IMR-90 (cell line): ENCODE results near the gene PRR22. TPM values are rescaled to one million over a fixed set of nuclear protein-coding genes. Genes with fewer than 3 reads are reported as not detected.

Experiments used
- ATAC-seq: fragments of 200-7000 bp; cut with Tn5 transposase; 2 replicates; pipeline ENCODE4 v1.9.1; 2020; ENCODE audit warnings: low read depth, mild to moderate bottlenecking, moderate library complexity
- BruUV-seq: library from RNA; stranded (reverse); fragments of 400-500 nt; replicated peaks from 2 replicates; lab custom pipeline; 2021; lab: Mats Ljungman, UMichigan
- CTCF ChIA-PET: fragments of 300-600 bp; formaldehyde crosslinking; extraction: SDS; loops from one replicate; lab custom pipeline; 2021; ENCODE audit warnings: antibody characterized with exemption; lab: Yijun Ruan, JAX
- POLR2A ChIA-PET: fragments of 300-600 bp; sonication (Branson Sonifier 250); formaldehyde crosslinking; loops from one replicate; lab custom pipeline; 2022; ENCODE audit warnings: antibody characterized with exemption; ENCODE audit not compliant: unreplicated experiment; lab: Charles Lee
- DNase-seq: peaks from one replicate; pipeline ENCODE4 v3.0.0; 2013
- H2AFZ ChIP-seq: replicated peaks from 2 replicates; pipeline ENCODE3; 2013; ENCODE audit warnings: low read length, mild to moderate bottlenecking; ENCODE audit not compliant: poor library complexity
- H2AK5ac ChIP-seq: 2 replicates; pipeline ENCODE4 v1.6.1; 2013; ENCODE audit warnings: low read depth, low read length, inconsistent platforms
- H2AK9ac ChIP-seq: replicated peaks from 2 replicates; pipeline ENCODE3; 2013; ENCODE audit warnings: mild to moderate bottlenecking, low read depth, low read length, moderate library complexity; ENCODE audit not compliant: poor library complexity
- H2BK120ac ChIP-seq: 2 replicates; pipeline ENCODE4 v1.6.1; 2013; ENCODE audit warnings: low read depth, low read length, inconsistent platforms
- H2BK15ac ChIP-seq: 3 replicates; pipeline ENCODE4 v1.6.1; 2013; ENCODE audit warnings: low read depth, low read length, inconsistent platforms
- H2BK20ac ChIP-seq: 2 replicates; pipeline ENCODE4 v1.6.1; 2013; ENCODE audit warnings: low read depth, mild to moderate bottlenecking, inconsistent platforms, low read length, moderate library complexity
- H2BK5ac ChIP-seq: 2 replicates; pipeline ENCODE4 v1.6.1; 2013; ENCODE audit warnings: mild to moderate bottlenecking, low read depth, low read length, inconsistent platforms; ENCODE audit not compliant: poor library complexity, severe bottlenecking
- H3K14ac ChIP-seq: replicated peaks from 2 replicates; pipeline ENCODE4 v1.6.1; 2013; ENCODE audit warnings: low read depth, low read length, inconsistent platforms
- H3K18ac ChIP-seq: 2 replicates; pipeline ENCODE4 v1.6.1; 2013; ENCODE audit warnings: low read depth, low read length, control low read depth
- H3K23ac ChIP-seq: 2 replicates; pipeline ENCODE4 v1.6.1; 2013; ENCODE audit warnings: low read depth, low read length, inconsistent platforms
- H3K27ac ChIP-seq: 2 replicates; pipeline ENCODE4 v1.5.1; 2013; ENCODE audit warnings: mild to moderate bottlenecking, control low read depth, low read length; ENCODE audit not compliant: insufficient read depth
- H3K27me3 ChIP-seq: 2 replicates; pipeline ENCODE4 v1.6.1; 2013; ENCODE audit warnings: low read length; ENCODE audit not compliant: control insufficient read depth, insufficient read depth
- H3K36me3 ChIP-seq: 2 replicates; pipeline ENCODE4 v1.6.1; 2013; ENCODE audit warnings: low read length, mixed read lengths; ENCODE audit not compliant: control insufficient read depth, insufficient read depth
- H3K4ac ChIP-seq: 2 replicates; pipeline ENCODE4 v1.6.1; 2013; ENCODE audit warnings: low read depth, low read length, inconsistent platforms
- H3K4me1 ChIP-seq: 2 replicates; pipeline ENCODE4 v1.6.1; 2013; ENCODE audit warnings: low read length, mixed read lengths; ENCODE audit not compliant: control insufficient read depth, insufficient read depth
- H3K4me2 ChIP-seq: 2 replicates; pipeline ENCODE4 v1.6.1; 2013; ENCODE audit warnings: low read depth, mild to moderate bottlenecking, control low read depth, low read length, moderate library complexity
- H3K4me3 ChIP-seq: 2 replicates; pipeline ENCODE4 v1.5.1; 2013; ENCODE audit warnings: low read depth, mild to moderate bottlenecking, control low read depth, low read length, moderate library complexity; ENCODE audit not compliant: insufficient read depth
- H3K56ac ChIP-seq: 2 replicates; pipeline ENCODE4 v1.6.1; 2013; ENCODE audit warnings: low read length, inconsistent platforms; ENCODE audit not compliant: insufficient read depth; ENCODE audit errors: extremely low read depth
- H3K79me1 ChIP-seq, 2 experiments: 2 replicates each; pipeline ENCODE4 v1.6.1; 2013; ENCODE audit warnings: low read length in 2 of 2, inconsistent platforms in 1 of 2, low read depth in 1 of 2
- H3K9ac ChIP-seq: 2 replicates; pipeline ENCODE4 v1.6.1; 2013; ENCODE audit warnings: low read depth, low read length, control low read depth
- H3K9me1 ChIP-seq: 2 replicates; pipeline ENCODE4 v1.6.1; 2013; ENCODE audit warnings: low read length, inconsistent platforms; ENCODE audit not compliant: insufficient read depth
- H3K9me3 ChIP-seq: 2 replicates; pipeline ENCODE4 v1.6.1; 2013; ENCODE audit warnings: low read length; ENCODE audit not compliant: control insufficient read depth, insufficient read depth
- H4K20me1 ChIP-seq: 2 replicates; pipeline ENCODE4 v1.6.1; 2013; ENCODE audit warnings: low read length, inconsistent platforms; ENCODE audit not compliant: insufficient read depth
- H4K5ac ChIP-seq: 2 replicates; pipeline ENCODE4 v1.6.1; 2013; ENCODE audit warnings: mild to moderate bottlenecking, low read depth, low read length, control low read depth
- H4K8ac ChIP-seq, 2 experiments: 2 replicates each; pipeline ENCODE4 v1.6.1; 2013; ENCODE audit warnings: low read depth in 2 of 2, low read length in 2 of 2, control low read depth in 1 of 2, inconsistent platforms in 1 of 2
- H4K91ac ChIP-seq: 2 replicates; pipeline ENCODE4 v1.6.1; 2013; ENCODE audit warnings: low read depth, low read length, inconsistent platforms; ENCODE audit not compliant: insufficient read depth
- BHLHE40 ChIP-seq: fragments of 150-350 bp; IDR thresholded peaks from 2 replicates; pipeline ENCODE4 v1.6.1; 2016; ENCODE audit warnings: mild to moderate bottlenecking, low read depth, low read length
- CEBPB ChIP-seq: IDR thresholded peaks from 2 replicates; pipeline ENCODE4 v1.6.1; 2012; ENCODE audit warnings: low read depth, low read length, improper control_type of control experiment
- CHD1 ChIP-seq: IDR thresholded peaks from 2 replicates; pipeline ENCODE4 v1.6.1; 2012; ENCODE audit warnings: low read depth, low read length, improper control_type of control experiment
- FOS ChIP-seq: fragments of 150-350 bp; IDR thresholded peaks from 2 replicates; pipeline ENCODE4 v1.6.1; 2016; ENCODE audit warnings: low read depth, low read length
- MAZ ChIP-seq: IDR thresholded peaks from 2 replicates; pipeline ENCODE4 v1.6.1; 2012; ENCODE audit warnings: low read depth, mild to moderate bottlenecking, low read length, improper control_type of control experiment, moderate library complexity, borderline replicate concordance
- MXI1 ChIP-seq: IDR thresholded peaks from 2 replicates; pipeline ENCODE4 v1.6.1; 2012; ENCODE audit warnings: low read depth, mild to moderate bottlenecking, low read length, moderate library complexity, borderline replicate concordance
- NFE2L2 ChIP-seq: fragments of 150-350 bp; IDR thresholded peaks from 2 replicates; pipeline ENCODE4 v1.6.1; 2016; ENCODE audit warnings: low read depth, mild to moderate bottlenecking, low read length
- RAD21 ChIP-seq: IDR thresholded peaks from 2 replicates; pipeline ENCODE4 v1.6.1; 2012; ENCODE audit warnings: low read length, improper control_type of control experiment
- RCOR1 ChIP-seq: IDR thresholded peaks from 2 replicates; pipeline ENCODE4 v1.6.1; 2012; ENCODE audit warnings: mild to moderate bottlenecking, low read length, improper control_type of control experiment; ENCODE audit not compliant: insufficient replicate concordance
- RFX5 ChIP-seq: IDR thresholded peaks from 2 replicates; pipeline ENCODE4 v1.8.0; 2012; ENCODE audit warnings: low read depth, mild to moderate bottlenecking, low read length, moderate library complexity
- SMC3 ChIP-seq: fragments of 150-350 bp; IDR thresholded peaks from 2 replicates; pipeline ENCODE4 v1.6.1; 2016; ENCODE audit warnings: low read depth, mild to moderate bottlenecking, antibody characterized with exemption, low read length, moderate library complexity
- WGBS, 2 experiments: methylation state at CpG; one replicate each; pipeline versions ENCODE4 v1.1.5 to v1.1.7; 2013; ENCODE audit warnings: missing lambda C conversion rate in 2 of 2; ENCODE audit not compliant: insufficient read length in 1 of 2; ENCODE audit errors: extremely low coverage in 2 of 2; 5-methylcytosine and 5-hydroxymethylcytosine counted together
- dilution Hi-C: fragments of 300-500 bp; cut with HindIII; formaldehyde crosslinking; loops from one replicate; pipeline ENCODE4 v1.14.3; 2018; ENCODE audit warnings: low sequenced_read_pairs; ENCODE audit not compliant: unreplicated experiment
- in situ Hi-C: fragments of 300-500 bp; cut with MboI; formaldehyde crosslinking; loops from 3 replicates; pipeline ENCODE4 v1.14.3; 2019; ENCODE audit warnings: low sequenced_read_pairs, inconsistent platforms, mixed read lengths
- intact Hi-C: fragments of 100-400 bp; cut with micrococcal nuclease; formaldehyde crosslinking; loops from 2 replicates; pipeline ENCODE4 v1.10.0; 2022
- polyA plus RNA-seq, 3 experiments: library from polyadenylated mRNA; depleted of rRNA; stranded (reverse); fragments of >200 nt; gene quantifications; 2 replicates each; pipeline ENCODE4 v1.2.3, GENCODE V29; 2012; ENCODE audit warnings: low replicate concordance in 1 of 3
- total RNA-seq: library from RNA; depleted of rRNA; stranded (reverse); fragments of >200 nt; gene quantifications from 2 replicates; pipeline ENCODE4 v1.2.3, GENCODE V29; 2012
- TF ChIP-seq, protein P1 (sequence below): fragments of 150-350 bp; IDR thresholded peaks from 2 replicates; pipeline ENCODE4 v1.6.1; 2017; ENCODE audit warnings: mild to moderate bottlenecking, antibody characterized with exemption, low read length, low read depth
- TF ChIP-seq, protein P2 (sequence below): conservative IDR thresholded peaks from 2 replicates; pipeline ENCODE4 v1.5.1; 2012; ENCODE audit warnings: mild to moderate bottlenecking, low read depth, low read length, improper control_type of control experiment
- TF ChIP-seq, protein P3 (sequence below): fragments of 150-350 bp; IDR thresholded peaks from 2 replicates; pipeline ENCODE4 v1.6.1; 2016; ENCODE audit warnings: low read depth, mild to moderate bottlenecking, low read length, moderate library complexity, borderline replicate concordance

The PRR22 gene
- total and polyA plus RNA-seq, 2 of the 4 experiments (the other 2 are of a cell fraction): 0.92 TPM; not detected in 1

DNA sequence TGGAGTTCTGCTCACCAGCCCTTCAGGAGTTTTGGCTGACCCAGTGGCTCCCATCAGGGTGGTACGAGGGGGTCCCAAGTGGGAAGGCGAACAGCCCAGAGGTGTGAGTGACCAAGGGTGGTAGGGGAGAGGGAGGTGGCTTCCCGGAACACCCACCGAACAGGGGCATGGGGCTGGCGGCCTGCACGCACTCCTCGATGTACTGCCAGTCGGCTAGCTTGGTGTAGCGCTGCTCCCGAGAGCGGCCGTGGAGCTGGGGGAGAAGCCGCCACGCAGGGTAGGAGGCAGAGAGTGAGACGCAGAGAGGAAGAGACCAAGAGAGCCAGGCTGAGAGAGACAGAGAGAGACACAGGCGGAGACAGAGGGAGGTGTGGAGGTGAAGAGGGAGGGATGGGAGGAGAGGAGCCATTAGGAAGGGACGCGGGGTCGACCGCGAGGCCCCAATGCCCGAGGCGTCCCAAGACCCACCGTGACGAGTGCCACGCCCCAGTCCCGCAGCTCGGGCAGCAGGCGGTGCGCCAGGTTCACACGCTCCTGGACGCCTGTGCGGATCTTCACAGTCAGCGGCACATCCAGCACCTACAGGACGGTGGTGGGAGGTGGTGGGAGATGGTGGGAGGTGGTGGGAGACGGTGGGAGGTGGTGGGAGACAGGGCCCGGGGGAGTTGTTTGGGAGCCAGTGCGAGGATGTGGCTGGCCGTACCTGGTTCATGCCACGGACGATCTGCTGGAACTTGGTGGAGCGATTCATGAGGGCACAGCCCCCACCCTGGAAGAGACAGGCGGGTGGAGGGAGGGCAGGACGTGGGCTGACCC is 2.3 kb upstream of the PRR22 start:
- CTCF ChIA-PET: no interaction called here
- dilution Hi-C loops: no loop called here
- 95% methylated on average over 23 of the region's 44 CpGs; no CpG with 5 or more reads in 1 of the 2 experiments for WGBS, 2 experiments
- TF ChIP-seq CEBPB: no peak
- TF ChIP-seq RCOR1: no peak
- TF ChIP-seq, protein P1, sequence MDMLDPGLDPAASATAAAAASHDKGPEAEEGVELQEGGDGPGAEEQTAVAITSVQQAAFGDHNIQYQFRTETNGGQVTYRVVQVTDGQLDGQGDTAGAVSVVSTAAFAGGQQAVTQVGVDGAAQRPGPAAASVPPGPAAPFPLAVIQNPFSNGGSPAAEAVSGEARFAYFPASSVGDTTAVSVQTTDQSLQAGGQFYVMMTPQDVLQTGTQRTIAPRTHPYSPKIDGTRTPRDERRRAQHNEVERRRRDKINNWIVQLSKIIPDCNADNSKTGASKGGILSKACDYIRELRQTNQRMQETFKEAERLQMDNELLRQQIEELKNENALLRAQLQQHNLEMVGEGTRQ: no peak
- TF ChIP-seq, protein P2, sequence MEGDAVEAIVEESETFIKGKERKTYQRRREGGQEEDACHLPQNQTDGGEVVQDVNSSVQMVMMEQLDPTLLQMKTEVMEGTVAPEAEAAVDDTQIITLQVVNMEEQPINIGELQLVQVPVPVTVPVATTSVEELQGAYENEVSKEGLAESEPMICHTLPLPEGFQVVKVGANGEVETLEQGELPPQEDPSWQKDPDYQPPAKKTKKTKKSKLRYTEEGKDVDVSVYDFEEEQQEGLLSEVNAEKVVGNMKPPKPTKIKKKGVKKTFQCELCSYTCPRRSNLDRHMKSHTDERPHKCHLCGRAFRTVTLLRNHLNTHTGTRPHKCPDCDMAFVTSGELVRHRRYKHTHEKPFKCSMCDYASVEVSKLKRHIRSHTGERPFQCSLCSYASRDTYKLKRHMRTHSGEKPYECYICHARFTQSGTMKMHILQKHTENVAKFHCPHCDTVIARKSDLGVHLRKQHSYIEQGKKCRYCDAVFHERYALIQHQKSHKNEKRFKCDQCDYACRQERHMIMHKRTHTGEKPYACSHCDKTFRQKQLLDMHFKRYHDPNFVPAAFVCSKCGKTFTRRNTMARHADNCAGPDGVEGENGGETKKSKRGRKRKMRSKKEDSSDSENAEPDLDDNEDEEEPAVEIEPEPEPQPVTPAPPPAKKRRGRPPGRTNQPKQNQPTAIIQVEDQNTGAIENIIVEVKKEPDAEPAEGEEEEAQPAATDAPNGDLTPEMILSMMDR: no peak
- TF ChIP-seq CHD1: no peak
- TF ChIP-seq FOS: no peak
- TF ChIP-seq MXI1: no peak
- no peak for TF ChIP-seq NFE2L2
- TF ChIP-seq MAZ: no peak
- TF ChIP-seq BHLHE40: no peak
- TF ChIP-seq, protein P3, sequence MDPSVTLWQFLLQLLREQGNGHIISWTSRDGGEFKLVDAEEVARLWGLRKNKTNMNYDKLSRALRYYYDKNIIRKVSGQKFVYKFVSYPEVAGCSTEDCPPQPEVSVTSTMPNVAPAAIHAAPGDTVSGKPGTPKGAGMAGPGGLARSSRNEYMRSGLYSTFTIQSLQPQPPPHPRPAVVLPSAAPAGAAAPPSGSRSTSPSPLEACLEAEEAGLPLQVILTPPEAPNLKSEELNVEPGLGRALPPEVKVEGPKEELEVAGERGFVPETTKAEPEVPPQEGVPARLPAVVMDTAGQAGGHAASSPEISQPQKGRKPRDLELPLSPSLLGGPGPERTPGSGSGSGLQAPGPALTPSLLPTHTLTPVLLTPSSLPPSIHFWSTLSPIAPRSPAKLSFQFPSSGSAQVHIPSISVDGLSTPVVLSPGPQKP: no peak
- TF ChIP-seq RFX5: no peak
- TF ChIP-seq RAD21: no peak
- no peak for TF ChIP-seq SMC3

More for the DNA sequence above, 2.3 kb upstream of the PRR22 start:
- intact Hi-C loops: no loop called here
- Histone ChIP-seq H2BK15ac (no peak overlapping the region), H2AFZ (no peak overlapping the region), H3K27me3 (no peaks in the 10 kb centered on the region), H2BK120ac (no peak overlapping the region), H2BK5ac (no peak overlapping the region), H3K4ac (no peak overlapping the region), H4K20me1 (peaks cover 7% of the 10 kb centered on the region), H3K4me1 (0 out of 2 replicates have a peak, but pooled peaks cover 2% of the 10 kb centered on the region), H3K9ac (no peak overlapping the region), H3K4me3 (no peak overlapping the region), H3K36me3 (peaks cover 47% of the 10 kb centered on the region), H3K18ac (no peak overlapping the region), H2AK9ac (peak overlapping the region; percentile 72), H3K23ac (no peak overlapping the region), H3K9me1 (0 out of 2 replicates have a peak, but pooled peaks cover 3% of the 10 kb centered on the region), H4K91ac (no peak overlapping the region), H4K8ac (no peak overlapping the region), H4K5ac (no peak overlapping the region), H3K79me1 (peaks cover 0 to 11% of the 10 kb centered on the region in 2 experiments; a peak in 2 of 4 replicates), H3K56ac (no peak overlapping the region), H3K14ac (no peak overlapping the region), H3K4me2 (no peak overlapping the region), H3K27ac (no peak overlapping the region), H2AK5ac (no peak overlapping the region), H2BK20ac (no peak overlapping the region), H3K9me3 (no peaks in the 10 kb centered on the region)
- in situ Hi-C loops: no loop called here
- no peak for DNase-seq
- POLR2A ChIA-PET: no interaction called here
- no TSS peak for BruUV-seq
- ATAC-seq: no peak
